BLaER1 (cell line): Measurements from ENCODE around the gene GTF2IRD2.
A peak's percentile ranks its signal among the peaks of the same experiment; 100 is the strongest.
"Not testable (repeated sequence)": the region's sequence is repeated elsewhere in the genome, so short reads cannot be mapped to it uniquely, and the experiment has no call there.

ENCODE experiments used
- H3K27ac ChIP-seq: shearing (Covaris generic); formaldehyde crosslinking; 2 replicates; pipeline ENCODE4 v1.8.1; 2022
- H3K27me3 ChIP-seq: shearing (Covaris generic); formaldehyde crosslinking; 2 replicates; pipeline ENCODE4 v1.8.1; 2022
- H3K36me3 ChIP-seq: shearing (Covaris generic); formaldehyde crosslinking; 2 replicates; pipeline ENCODE4 v1.8.1; 2022
- H3K4me1 ChIP-seq: shearing (Covaris generic); formaldehyde crosslinking; 2 replicates; pipeline ENCODE4 v1.8.1; 2022
- H3K4me2 ChIP-seq: shearing (Covaris generic); formaldehyde crosslinking; 2 replicates; pipeline ENCODE4 v1.8.1; 2022
- H3K4me3 ChIP-seq: shearing (Covaris generic); formaldehyde crosslinking; 2 replicates; pipeline ENCODE4 v1.8.1; 2022
- H3K9ac ChIP-seq: shearing (Covaris generic); formaldehyde crosslinking; 2 replicates; pipeline ENCODE4 v1.8.1; 2022
- H3K9me3 ChIP-seq: shearing (Covaris generic); formaldehyde crosslinking; 2 replicates; pipeline ENCODE4 v1.8.1; 2022
- H4K20me1 ChIP-seq: shearing (Covaris generic); formaldehyde crosslinking; 2 replicates; pipeline ENCODE4 v1.8.1; 2022

GTF2IRD2 gene

GRCh38 chr7:74850833-74851721 lies at the start of gene GTF2IRD2:
GTF2IRD2 (minus strand) TSS chr7:74851605; CDS start chr7:74836378, 15,227 bp downstream.
- H3K4me1 ChIP-seq, H3K27me3 ChIP-seq, H3K9me3 ChIP-seq, H3K36me3 ChIP-seq, H3K4me2 ChIP-seq, H4K20me1 ChIP-seq: not testable (repeated sequence)
- Histone ChIP-seq H3K9ac (peak within 1 kb of the TSS; percentile 72; the same call in 1 of the 2 replicates), H3K4me3 (peak within 1 kb of the TSS; percentile 62), H3K27ac (peak within 1 kb of the TSS; percentile 81)

DNA sequence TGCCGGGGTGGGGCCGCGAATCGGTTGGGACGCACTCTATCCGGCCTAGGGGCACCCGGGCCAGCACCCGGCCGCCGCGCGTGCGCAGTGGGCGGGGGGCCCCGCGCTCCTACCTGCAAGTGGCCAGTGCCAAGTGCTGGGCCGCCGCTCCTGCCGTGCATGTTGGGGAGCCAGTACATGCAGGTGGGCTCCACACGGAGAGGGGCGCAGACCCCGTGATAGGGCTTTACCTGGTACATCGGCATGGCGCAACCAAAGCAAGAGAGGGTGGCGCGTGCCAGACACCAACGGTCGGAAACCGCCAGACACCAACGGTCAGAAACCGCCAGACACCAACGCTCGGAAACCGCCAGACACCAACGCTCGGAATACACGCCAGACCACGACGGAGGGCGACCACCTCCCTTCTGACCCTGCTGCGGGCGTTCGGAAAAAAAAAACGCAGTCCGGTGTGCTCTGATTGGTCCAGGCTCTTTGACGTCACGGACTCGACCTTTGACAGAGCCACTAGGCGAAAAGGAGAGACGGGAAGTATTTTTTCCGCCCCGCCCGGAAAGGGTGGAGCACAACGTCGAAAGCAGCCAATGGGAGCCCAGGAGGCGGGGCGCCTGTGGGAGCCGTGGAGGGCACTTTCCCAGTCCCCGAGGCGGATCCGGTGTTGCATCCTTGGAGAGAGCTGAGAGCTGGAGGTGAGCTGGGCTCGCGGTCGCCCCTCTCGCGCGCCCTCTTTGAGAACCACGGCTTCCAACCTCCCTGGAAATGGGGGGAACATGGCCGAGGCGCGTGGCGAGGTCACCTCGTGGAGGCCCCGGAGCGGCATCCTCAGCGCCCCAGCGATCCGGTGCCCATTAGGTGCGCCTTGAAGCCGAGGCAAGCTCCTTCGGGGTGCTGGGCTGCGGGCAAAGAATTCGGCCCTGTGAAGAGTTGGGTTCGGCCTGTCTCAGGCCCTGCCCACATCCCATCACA lies 39.0 kb upstream of the GTF2IRD2 start:
- H3K9me3 ChIP-seq, H3K36me3 ChIP-seq, H3K27me3 ChIP-seq, H4K20me1 ChIP-seq, H3K4me1 ChIP-seq: not testable (repeated sequence)
- H3K27ac ChIP-seq = peak overlapping the region; percentile 82
- H3K4me3 ChIP-seq = peak overlapping the region; percentile 68
- peak overlapping the region; percentile 39 for H3K4me2 ChIP-seq
- H3K9ac ChIP-seq = peak overlapping the region; percentile 76

DNA sequence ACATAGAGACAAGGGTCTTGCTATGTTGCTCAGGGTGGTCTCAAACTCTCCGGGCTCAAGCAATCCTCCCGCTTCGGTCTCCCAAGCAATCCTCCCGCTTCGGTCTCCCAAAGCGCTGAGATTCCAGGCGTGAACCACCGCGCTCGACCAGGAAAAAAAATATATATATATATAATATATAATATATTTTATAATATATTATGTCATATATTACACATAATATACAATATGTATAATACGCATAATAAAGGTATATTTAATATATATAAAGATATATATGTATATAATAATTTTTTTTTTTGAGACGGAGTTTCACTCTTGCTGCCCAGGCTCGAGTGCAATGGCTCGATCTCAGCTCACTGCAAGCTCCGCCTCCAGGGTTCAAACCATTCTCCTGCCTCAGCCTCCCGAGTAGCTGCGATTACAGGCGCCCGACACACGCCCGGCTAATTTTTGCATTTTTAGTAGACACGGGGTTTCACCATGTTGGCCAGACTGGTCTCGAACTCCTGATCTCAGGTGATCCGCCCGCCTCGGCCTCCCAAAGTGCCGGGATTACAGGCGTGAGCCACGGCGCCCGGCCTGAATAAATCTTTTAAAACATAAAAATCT lies 38.2 kb upstream of the GTF2IRD2 start:
- H3K4me2 ChIP-seq, H3K4me1 ChIP-seq, H3K9ac ChIP-seq, H3K27ac ChIP-seq, H3K9me3 ChIP-seq, H3K36me3 ChIP-seq, H3K27me3 ChIP-seq, H4K20me1 ChIP-seq: not testable (repeated sequence)
- peak overlapping the region; percentile 41; the same call in 1 of the 2 replicates for H3K4me3 ChIP-seq

GRCh38 chr7:74885295-74885694 lies 33.9 kb upstream of the GTF2IRD2 start:
- H3K4me3 ChIP-seq, H3K9me3 ChIP-seq, H3K9ac ChIP-seq, H3K27ac ChIP-seq, H3K27me3 ChIP-seq, H3K4me2 ChIP-seq, H3K36me3 ChIP-seq, H3K4me1 ChIP-seq, H4K20me1 ChIP-seq: not testable (repeated sequence)

DNA sequence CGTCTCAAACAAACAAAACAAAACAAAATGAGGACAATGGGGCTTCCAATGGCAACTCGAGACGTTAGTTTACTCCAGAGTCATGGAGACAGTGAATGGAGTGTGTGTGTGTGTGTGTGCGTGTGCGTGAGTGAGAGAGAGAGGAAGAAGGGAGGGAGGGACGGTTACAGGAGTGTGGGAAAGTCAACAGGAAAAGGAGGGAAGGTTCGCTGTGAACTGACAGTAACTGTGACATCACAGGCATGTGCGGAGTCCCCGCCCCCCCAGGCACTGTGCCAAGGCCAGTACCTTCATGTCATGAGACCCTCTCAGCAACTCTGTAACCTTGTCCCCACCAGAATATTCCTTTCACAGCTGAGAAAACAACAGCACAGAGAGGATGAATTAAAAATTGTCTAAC lies 30.7 kb upstream of the GTF2IRD2 start:
- H3K9me3 ChIP-seq, H3K4me1 ChIP-seq, H3K27me3 ChIP-seq, H4K20me1 ChIP-seq, H3K36me3 ChIP-seq, H3K4me3 ChIP-seq, H3K9ac ChIP-seq, H3K4me2 ChIP-seq, H3K27ac ChIP-seq: not testable (repeated sequence)

GRCh38 chr7:74874748-74875512 lies 23.5 kb upstream of the GTF2IRD2 start:
- not testable (repeated sequence) for H3K4me3 ChIP-seq, H4K20me1 ChIP-seq, H3K4me2 ChIP-seq, H3K9ac ChIP-seq, H3K4me1 ChIP-seq, H3K36me3 ChIP-seq, H3K27ac ChIP-seq, H3K27me3 ChIP-seq, H3K9me3 ChIP-seq

DNA sequence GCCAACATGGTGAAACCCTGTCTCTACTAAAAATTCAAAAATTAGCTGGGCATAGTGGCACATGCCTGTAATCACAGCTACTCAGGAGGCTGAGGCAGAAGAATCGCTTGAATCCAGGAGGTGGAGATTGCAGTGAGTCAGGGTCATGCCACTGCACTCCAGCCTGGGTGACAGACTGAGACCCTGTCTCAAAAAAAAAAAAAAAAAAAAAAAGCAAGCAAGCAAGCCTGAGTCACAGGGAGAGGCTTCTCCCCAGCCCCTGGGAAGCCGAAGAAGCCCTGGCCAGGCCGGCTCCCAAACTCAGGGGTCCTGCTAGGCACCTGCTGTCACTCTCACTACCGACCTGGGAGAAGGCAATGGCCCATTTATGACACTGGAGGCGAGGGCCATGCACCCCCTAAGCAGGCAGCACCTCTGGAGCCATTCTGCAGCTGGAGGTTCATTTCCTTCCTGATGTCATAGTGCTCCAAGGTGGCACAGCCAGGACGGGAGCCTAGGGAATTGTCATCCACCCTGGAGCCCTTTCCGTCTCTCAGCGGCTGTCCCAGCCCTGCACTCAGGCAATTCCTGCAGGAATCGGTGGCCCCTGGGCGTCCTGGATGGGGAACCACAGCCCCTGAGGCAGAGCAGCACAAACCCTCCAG lies 22.8 kb upstream of the GTF2IRD2 start:
- H3K36me3 ChIP-seq, H3K9me3 ChIP-seq, H3K4me2 ChIP-seq, H3K9ac ChIP-seq, H3K4me3 ChIP-seq, H3K27me3 ChIP-seq, H3K4me1 ChIP-seq, H3K27ac ChIP-seq, H4K20me1 ChIP-seq: not testable (repeated sequence)

GRCh38 chr7:74872542-74872941 lies 21.1 kb upstream of the GTF2IRD2 start:
- not testable (repeated sequence) for H3K4me1 ChIP-seq

GRCh38 chr7:74865777-74866176 lies 14.4 kb upstream of the GTF2IRD2 start:
- H3K4me2 ChIP-seq, H3K36me3 ChIP-seq: not testable (repeated sequence)

More at GRCh38 chr7:74872542-74872941, 21.1 kb upstream of the GTF2IRD2 start:
- not testable (repeated sequence) for H3K27me3 ChIP-seq, H3K4me2 ChIP-seq, H3K4me3 ChIP-seq, H4K20me1 ChIP-seq, H3K9ac ChIP-seq, H3K36me3 ChIP-seq, H3K27ac ChIP-seq, H3K9me3 ChIP-seq

GRCh38 chr7:74849853-74850252 lies 1.6 kb downstream of the GTF2IRD2 start:
- H3K4me1 ChIP-seq, H3K4me2 ChIP-seq: not testable (repeated sequence)

More at GRCh38 chr7:74865777-74866176, 14.4 kb upstream of the GTF2IRD2 start:
- H3K27ac ChIP-seq, H3K4me1 ChIP-seq, H3K9ac ChIP-seq, H3K4me3 ChIP-seq, H4K20me1 ChIP-seq, H3K27me3 ChIP-seq, H3K9me3 ChIP-seq: not testable (repeated sequence)

GRCh38 chr7:74830411-74830810 lies 21.0 kb downstream of the GTF2IRD2 start:
- not testable (repeated sequence) for H3K4me2 ChIP-seq, H3K4me3 ChIP-seq, H3K27me3 ChIP-seq, H4K20me1 ChIP-seq, H3K27ac ChIP-seq, H3K4me1 ChIP-seq, H3K9me3 ChIP-seq, H3K36me3 ChIP-seq, H3K9ac ChIP-seq

More at GRCh38 chr7:74849853-74850252, 1.6 kb downstream of the GTF2IRD2 start:
- H3K27me3 ChIP-seq, H3K27ac ChIP-seq, H3K36me3 ChIP-seq, H3K9me3 ChIP-seq, H3K9ac ChIP-seq, H4K20me1 ChIP-seq, H3K4me3 ChIP-seq: not testable (repeated sequence)

DNA sequence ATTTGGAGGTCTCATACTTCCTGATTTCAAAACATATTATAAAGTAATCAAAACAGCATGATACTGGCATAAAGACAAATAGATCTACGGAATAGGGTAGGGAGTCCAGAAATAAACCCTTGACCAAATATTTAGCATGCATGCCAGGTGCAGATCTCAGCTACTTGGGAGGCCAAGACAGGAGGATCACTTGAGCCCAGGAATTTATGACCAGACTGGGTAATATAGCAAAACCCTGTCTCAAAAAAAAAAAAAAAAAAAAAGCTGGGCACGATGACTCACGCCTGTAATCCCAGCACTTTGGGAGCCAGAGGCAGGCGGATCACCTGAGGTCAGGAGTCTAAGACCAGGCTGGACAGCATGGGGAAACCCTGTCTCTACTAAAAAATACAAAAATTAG lies 21.4 kb downstream of the GTF2IRD2 start:
- H3K4me3 ChIP-seq, H4K20me1 ChIP-seq, H3K9ac ChIP-seq, H3K4me2 ChIP-seq, H3K27ac ChIP-seq, H3K36me3 ChIP-seq, H3K4me1 ChIP-seq, H3K9me3 ChIP-seq, H3K27me3 ChIP-seq: not testable (repeated sequence)

- H3K27ac ChIP-seq, H4K20me1 ChIP-seq, H3K4me1 ChIP-seq, H3K9ac ChIP-seq, H3K27me3 ChIP-seq, H3K4me3 ChIP-seq, H3K9me3 ChIP-seq, H3K4me2 ChIP-seq, H3K36me3 ChIP-seq: not testable (repeated sequence)
Observed at GRCh38 chr7:74821259-74821658, 30.1 kb downstream of the GTF2IRD2 start.
